Central memory CD8-positive, alpha-beta T cell (primary cell): ENCODE results near the gene WDFY3.
"Not testable (repeated sequence)": the region's sequence is repeated elsewhere in the genome, so short reads cannot be mapped to it uniquely, and the experiment has no call there.

Experiments used
- ATAC-seq: fragments of 150-1000 bp; cut with Tn5 transposase; replicated peaks from 2 replicates; pipeline ENCODE4 v1.10.0; 2022; ENCODE audit warnings: mild to moderate bottlenecking, moderate FRiP score, moderate number of reproducible peaks; ENCODE audit not compliant: poor library complexity, severe bottlenecking; ENCODE audit errors: extremely low read depth
- DNase-seq, 2 donors: peaks; one replicate each; pipeline ENCODE4 v3.0.0; 2021; ENCODE audit warnings: low spot score in 2 of 2
- H3K27ac Mint-ChIP-seq: one replicate; pipeline ENCODE4 v1.8.0; 2022; ENCODE audit warnings: low read depth, mild to moderate bottlenecking, moderate library complexity, mixed read lengths
- H3K27me3 Mint-ChIP-seq: one replicate; pipeline ENCODE4 v1.8.0; 2022; ENCODE audit warnings: mixed read lengths
- H3K36me3 Mint-ChIP-seq: one replicate; pipeline ENCODE4 v1.8.0; 2022; ENCODE audit warnings: mild to moderate bottlenecking, moderate library complexity, mixed read lengths; ENCODE audit not compliant: insufficient read depth
- H3K4me1 Mint-ChIP-seq: one replicate; pipeline ENCODE4 v1.8.0; 2022; ENCODE audit warnings: mixed read lengths
- H3K4me3 Mint-ChIP-seq: one replicate; pipeline ENCODE4 v1.8.0; 2022; ENCODE audit warnings: mild to moderate bottlenecking, moderate library complexity, mixed read lengths
- H3K9me3 Mint-ChIP-seq: one replicate; pipeline ENCODE4 v1.8.0; 2022; ENCODE audit warnings: mixed read lengths

Gene WDFY3

DNA sequence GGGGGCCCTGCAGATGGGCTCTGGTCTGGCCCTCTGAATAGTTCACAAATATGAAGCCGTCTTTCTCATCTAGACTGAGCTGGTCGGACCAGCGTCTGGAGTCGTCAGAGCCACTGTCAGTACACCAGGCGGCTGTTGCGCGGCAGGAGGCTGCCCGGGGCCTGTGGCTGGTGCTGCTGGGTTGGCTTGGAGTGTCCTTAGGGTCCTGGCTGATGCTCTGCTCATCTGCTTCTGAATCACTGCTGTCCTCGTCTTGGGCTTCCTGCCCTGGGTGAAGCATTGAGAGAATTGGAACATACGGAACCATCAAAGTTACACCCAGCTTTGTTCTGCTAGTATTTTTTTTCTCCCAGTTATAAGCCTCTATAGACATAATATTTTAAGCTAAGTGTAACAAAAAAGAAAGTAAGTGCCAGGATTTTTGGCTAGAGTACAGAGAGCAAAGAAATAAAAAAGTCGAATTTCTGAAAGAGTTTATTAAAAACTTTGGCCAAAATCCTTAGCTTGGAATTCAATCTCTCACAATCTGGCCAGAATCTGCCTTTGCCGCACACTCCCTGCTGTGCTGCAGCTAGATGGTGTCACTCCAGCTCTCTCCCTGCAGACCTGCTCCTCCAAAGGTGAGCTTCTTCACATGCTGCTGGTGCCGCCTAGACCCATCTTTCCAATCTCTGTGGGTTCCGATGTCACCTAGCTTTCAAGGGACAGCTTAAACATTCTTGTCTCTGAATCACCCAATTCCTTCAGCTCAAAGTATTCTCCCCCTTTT lies 287.3 kb downstream of the WDFY3 start:
- Mint-ChIP-seq H3K4me1 (no peaks in the 10 kb centered on the region), H3K9me3 (no peaks in the 10 kb centered on the region), H3K4me3 (no peak overlapping the region), H3K36me3 (peaks cover 3% of the 10 kb centered on the region), H3K27ac (no peak overlapping the region), H3K27me3 (no peaks in the 10 kb centered on the region)
- ATAC-seq = no peak
- DNase-seq = no peak

- Mint-ChIP-seq H3K27me3 (no peaks in the 10 kb centered on the region), H3K4me1 (no peaks in the 10 kb centered on the region), H3K9me3 (no peaks in the 10 kb centered on the region), H3K36me3 (peaks cover 3% of the 10 kb centered on the region), H3K4me3 (no peak overlapping the region), H3K27ac (no peak overlapping the region)
- no peak for DNase-seq
- ATAC-seq = no peak
These were observed 288.5 kb downstream of the WDFY3 start for GRCh38 chr4:84677995-84678394.

DNA sequence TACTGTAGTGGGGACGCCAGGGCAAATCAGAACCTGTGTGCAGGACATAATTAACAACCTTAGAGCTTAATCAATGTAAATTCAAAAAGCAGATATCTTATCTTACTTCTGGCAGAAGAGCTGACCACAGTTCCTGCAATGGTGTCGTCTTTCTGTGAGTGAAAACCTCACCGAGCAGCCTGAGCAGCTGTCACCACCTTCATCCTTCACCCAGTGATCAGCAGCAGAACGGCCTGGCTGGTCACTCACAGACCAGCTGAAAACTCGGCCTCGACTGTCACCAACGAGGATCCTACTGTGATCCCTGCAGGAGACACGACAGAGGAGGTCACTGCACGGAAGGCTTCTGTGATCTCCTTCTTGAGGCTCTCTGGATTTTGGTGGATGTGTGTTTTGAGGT lies 289.4 kb downstream of the WDFY3 start:
- ATAC-seq (no peak), DNase-seq (no peak)
- Mint-ChIP-seq H3K4me3 (no peak overlapping the region), H3K4me1 (no peaks in the 10 kb centered on the region), H3K9me3 (no peaks in the 10 kb centered on the region), H3K27me3 (no peaks in the 10 kb centered on the region), H3K27ac (no peak overlapping the region), H3K36me3 (peaks cover 3% of the 10 kb centered on the region)

- no peak for ATAC-seq
- no peak for DNase-seq
- Mint-ChIP-seq H3K9me3 (no peaks in the 10 kb centered on the region), H3K36me3 (peaks cover 3% of the 10 kb centered on the region), H3K27ac (no peak overlapping the region), H3K27me3 (no peaks in the 10 kb centered on the region), H3K4me3 (no peak overlapping the region), H3K4me1 (no peaks in the 10 kb centered on the region)
These were observed 292.8 kb downstream of the WDFY3 start for GRCh38 chr4:84673475-84674240.

DNA sequence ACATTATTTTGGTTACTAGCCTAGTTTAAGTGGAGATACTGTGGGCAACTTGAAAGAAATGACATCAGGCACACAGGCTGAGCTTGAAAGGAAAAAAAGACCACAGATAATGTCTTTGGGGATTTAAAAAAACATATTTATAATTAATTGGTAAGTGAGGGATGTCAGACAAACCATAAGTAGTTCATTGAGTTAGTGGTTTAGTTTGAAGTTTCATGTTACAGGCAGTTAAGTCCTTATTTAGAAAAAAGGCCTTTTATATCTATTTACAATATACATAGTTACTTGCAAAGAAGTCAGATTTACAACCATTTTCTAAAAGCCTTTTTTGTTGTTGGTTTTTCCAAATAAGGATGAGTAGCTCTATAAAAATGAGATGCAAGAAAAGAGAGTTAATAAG lies 294.3 kb downstream of the WDFY3 start:
- Mint-ChIP-seq H3K4me3 (no peak overlapping the region), H3K27me3 (no peaks in the 10 kb centered on the region), H3K27ac (no peak overlapping the region), H3K36me3 (peaks cover 3% of the 10 kb centered on the region), H3K4me1 (no peaks in the 10 kb centered on the region), H3K9me3 (no peaks in the 10 kb centered on the region)
- no peak for DNase-seq
- ATAC-seq = no peak

DNA sequence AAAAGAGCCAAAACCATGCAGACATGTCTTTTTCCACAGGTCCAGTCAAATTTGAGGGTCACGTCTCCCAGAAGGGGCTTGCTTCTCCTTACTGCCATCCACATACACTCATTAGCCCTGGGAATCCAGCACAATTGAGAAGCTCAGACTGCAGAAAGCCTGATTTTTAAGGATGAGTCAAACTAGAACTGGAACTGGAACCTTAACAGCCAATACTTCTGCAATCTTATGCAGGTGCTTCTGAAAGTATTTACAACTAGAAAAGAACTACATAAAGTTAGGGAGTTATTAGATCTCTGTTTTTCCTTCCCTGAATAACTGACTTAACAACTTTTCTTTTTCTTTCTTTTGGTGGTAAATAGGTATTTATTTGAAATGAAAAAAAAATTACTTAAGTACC lies 297.3 kb downstream of the WDFY3 start:
- H3K9me3 Mint-ChIP-seq = peaks cover 5% of the 10 kb centered on the region
- no peaks in the 10 kb centered on the region for H3K36me3 Mint-ChIP-seq
- DNase-seq = no peak
- H3K4me1 Mint-ChIP-seq = no peaks in the 10 kb centered on the region
- H3K4me3 Mint-ChIP-seq = no peak overlapping the region
- no peak overlapping the region for H3K27ac Mint-ChIP-seq
- no peaks in the 10 kb centered on the region for H3K27me3 Mint-ChIP-seq
- no peak for ATAC-seq

- no peak for DNase-seq
- no peak for ATAC-seq
- H3K4me1 Mint-ChIP-seq = no peaks in the 10 kb centered on the region
- peaks cover 5% of the 10 kb centered on the region for H3K9me3 Mint-ChIP-seq
- peaks cover 2% of the 10 kb centered on the region for H3K36me3 Mint-ChIP-seq
- H3K27ac Mint-ChIP-seq = no peak overlapping the region
- H3K27me3 Mint-ChIP-seq = no peaks in the 10 kb centered on the region
- H3K4me3 Mint-ChIP-seq = no peak overlapping the region
These were observed 300.1 kb downstream of the WDFY3 start for GRCh38 chr4:84666439-84666838.

DNA sequence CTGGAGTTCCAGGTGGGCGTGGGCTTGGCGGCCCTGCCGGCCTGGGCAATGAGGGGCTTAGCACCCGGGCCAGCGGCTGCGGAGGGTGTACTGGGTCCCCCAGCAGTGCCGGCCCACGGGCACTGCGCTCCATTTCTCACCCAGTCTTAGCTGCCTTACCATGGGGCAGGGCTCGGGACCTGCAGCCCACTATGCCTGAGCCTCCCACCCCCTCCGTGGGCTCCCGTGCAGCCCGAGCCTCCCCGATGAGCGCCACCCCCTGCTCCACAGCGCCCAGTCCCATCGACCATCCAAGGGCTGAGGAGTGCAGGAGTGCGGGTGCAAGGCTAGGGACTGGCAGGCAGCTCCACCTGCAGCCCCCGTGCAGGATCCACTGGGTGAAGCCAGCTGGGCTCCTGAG lies 301.7 kb downstream of the WDFY3 start:
- not testable (repeated sequence) for H3K27me3 Mint-ChIP-seq, H3K4me3 Mint-ChIP-seq, H3K36me3 Mint-ChIP-seq, H3K9me3 Mint-ChIP-seq, DNase-seq, H3K27ac Mint-ChIP-seq, ATAC-seq, H3K4me1 Mint-ChIP-seq

DNA sequence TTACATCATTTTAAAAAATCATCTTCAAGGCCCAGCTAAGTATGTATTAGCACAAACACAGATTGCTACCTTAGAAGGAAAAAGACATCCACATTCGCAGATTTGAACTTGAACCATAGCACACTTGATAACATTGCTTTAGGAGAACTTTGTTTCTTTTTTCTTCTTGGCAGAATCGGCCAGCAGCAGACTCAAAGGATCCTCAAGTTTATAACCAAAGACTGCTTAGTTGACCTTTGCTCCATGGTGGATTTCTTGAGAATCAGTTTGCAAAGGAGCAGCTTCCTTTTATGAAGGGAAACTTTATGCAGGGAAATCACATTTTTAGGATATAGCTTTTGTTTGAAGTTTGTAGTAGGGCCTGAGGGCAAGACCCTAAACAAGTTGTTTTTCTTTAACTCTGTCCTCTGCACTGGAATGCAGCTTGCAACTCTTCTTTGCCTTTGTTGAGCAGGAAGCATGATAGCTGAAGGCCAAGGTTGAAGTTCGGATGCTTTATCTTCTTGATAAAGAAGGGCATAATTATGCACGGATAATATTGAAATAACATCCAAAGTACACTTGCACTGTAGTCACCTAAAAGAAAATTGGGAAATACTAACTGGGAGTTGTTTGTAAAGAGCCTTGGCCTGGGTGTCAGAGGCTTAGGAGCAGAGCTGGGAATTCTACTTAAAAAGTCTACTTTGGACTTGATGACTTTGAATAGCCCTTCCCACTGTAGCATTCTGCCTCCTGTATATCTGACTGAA lies 305.1 kb downstream of the WDFY3 start:
- DNase-seq = no peak
- H3K36me3 Mint-ChIP-seq = peaks cover 2% of the 10 kb centered on the region

DNA sequence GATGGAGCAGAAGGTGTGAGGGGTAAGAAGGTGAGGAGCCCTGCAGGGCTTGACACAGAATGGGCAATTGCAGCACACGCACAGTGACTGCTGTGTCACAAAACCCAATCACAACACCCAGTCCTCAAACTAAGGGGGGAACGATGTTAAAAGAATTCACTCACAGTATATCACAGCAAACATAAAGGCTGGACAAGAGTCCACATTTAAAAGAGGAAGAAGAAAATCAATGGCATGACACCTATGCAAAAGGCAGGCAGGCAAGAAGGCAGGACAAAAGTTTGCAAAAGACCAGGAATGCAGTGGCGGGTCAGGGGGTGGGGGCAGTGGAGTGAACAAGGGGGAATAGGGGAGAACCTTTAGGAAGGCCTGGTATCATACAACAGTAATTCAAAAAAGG lies 305.9 kb downstream of the WDFY3 start:
- DNase-seq = no peak
- ATAC-seq = no peak
- no peaks in the 10 kb centered on the region for H3K27me3 Mint-ChIP-seq
- H3K4me3 Mint-ChIP-seq = no peak overlapping the region
- H3K36me3 Mint-ChIP-seq = peaks cover 2% of the 10 kb centered on the region
- H3K27ac Mint-ChIP-seq = no peak overlapping the region
- H3K4me1 Mint-ChIP-seq = no peaks in the 10 kb centered on the region
- peaks cover 8% of the 10 kb centered on the region for H3K9me3 Mint-ChIP-seq

More for the DNA sequence above, 305.1 kb downstream of the WDFY3 start:
- H3K9me3 Mint-ChIP-seq = peaks cover 6% of the 10 kb centered on the region
- no peaks in the 10 kb centered on the region for H3K4me1 Mint-ChIP-seq
- H3K27me3 Mint-ChIP-seq = no peaks in the 10 kb centered on the region
- no peak overlapping the region for H3K4me3 Mint-ChIP-seq
- no peak for ATAC-seq
- H3K27ac Mint-ChIP-seq = no peak overlapping the region

GRCh38 chr4:84652478-84652877 lies 314.0 kb downstream of the WDFY3 start:
- DNase-seq = no peak
- H3K27ac Mint-ChIP-seq = no peak overlapping the region
- no peak overlapping the region for H3K4me3 Mint-ChIP-seq
- no peak for ATAC-seq
- H3K27me3 Mint-ChIP-seq = no peaks in the 10 kb centered on the region
- H3K36me3 Mint-ChIP-seq = peaks cover 1% of the 10 kb centered on the region
- no peaks in the 10 kb centered on the region for H3K4me1 Mint-ChIP-seq
- peaks cover 8% of the 10 kb centered on the region for H3K9me3 Mint-ChIP-seq

DNA sequence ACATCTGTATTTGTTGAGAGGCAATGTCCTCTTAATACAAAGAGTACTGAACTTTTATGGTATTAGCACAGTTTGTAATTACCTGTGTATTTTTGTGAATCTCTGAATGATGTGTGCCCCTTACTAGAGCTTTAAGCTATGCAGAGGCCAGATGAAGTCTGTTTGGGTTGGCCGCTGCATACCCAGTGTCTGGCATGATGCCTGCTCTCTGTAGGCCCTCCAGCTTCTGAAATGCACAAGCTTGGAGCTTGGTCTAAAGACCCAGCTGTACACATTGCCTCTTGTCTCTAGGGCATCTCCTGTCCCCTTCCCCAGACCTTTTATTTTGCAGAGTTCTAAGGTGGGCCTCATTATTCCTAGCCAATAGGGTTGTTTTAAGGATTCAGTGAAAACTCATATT lies 315.0 kb downstream of the WDFY3 start:
- H3K27ac Mint-ChIP-seq = no peak overlapping the region
- peaks cover 1% of the 10 kb centered on the region for H3K36me3 Mint-ChIP-seq
- DNase-seq (no peak), ATAC-seq (no peak)
- no peak overlapping the region for H3K4me3 Mint-ChIP-seq
- H3K4me1 Mint-ChIP-seq = no peaks in the 10 kb centered on the region
- H3K9me3 Mint-ChIP-seq = peaks cover 3% of the 10 kb centered on the region
- no peaks in the 10 kb centered on the region for H3K27me3 Mint-ChIP-seq
